Nephron progenitor cell (in vitro differentiated cells): ENCODE results near the gene DDAH2.

ENCODE experiments used
- DNase-seq: peaks from one replicate; pipeline ENCODE4 v3.0.0; 2021
- H3K27ac Mint-ChIP-seq: 2 replicates; pipeline ENCODE4 v1.8.0; 2021; ENCODE audit warnings: mild to moderate bottlenecking, moderate library complexity, mixed read lengths
- H3K27me3 Mint-ChIP-seq: 2 replicates; pipeline ENCODE4 v1.8.0; 2021; ENCODE audit warnings: mild to moderate bottlenecking, low read depth, mixed read lengths; ENCODE audit not compliant: poor library complexity
- H3K36me3 Mint-ChIP-seq: 2 replicates; pipeline ENCODE4 v1.8.0; 2021; ENCODE audit warnings: low read depth, mixed read lengths
- H3K4me1 Mint-ChIP-seq: 2 replicates; pipeline ENCODE4 v1.8.0; 2021; ENCODE audit warnings: mixed read lengths
- H3K4me3 Mint-ChIP-seq: 2 replicates; pipeline ENCODE4 v1.8.0; 2021; ENCODE audit warnings: mild to moderate bottlenecking, moderate library complexity, mixed read lengths
- H3K9me3 Mint-ChIP-seq: 2 replicates; pipeline ENCODE4 v1.8.0; 2021; ENCODE audit warnings: mild to moderate bottlenecking, moderate library complexity, mixed read lengths
- CTCF ChIP-seq: fragments of 200-600 bp; sonication (generic); IDR thresholded peaks from 2 replicates; pipeline ENCODE4 v1.5.0; 2021; ENCODE audit warnings: antibody characterized with exemption

DDAH2 gene

GRCh38 chr6:31727034-31727716 is 1.9 kb downstream of the DDAH2 start:
- Mint-ChIP-seq H3K36me3 (peaks cover 62% of the 10 kb centered on the region), H3K27ac (peak overlapping the region; percentile 70), H3K4me3 (peak overlapping the region; percentile 69), H3K9me3 (no peaks in the 10 kb centered on the region), H3K4me1 (peaks cover 61% of the 10 kb centered on the region), H3K27me3 (no peaks in the 10 kb centered on the region)
- TF ChIP-seq CTCF = no peak
- DNase-seq = no peak

- no peak for TF ChIP-seq CTCF
- no peak overlapping the region for H3K4me3 Mint-ChIP-seq
- no peaks in the 10 kb centered on the region for H3K27me3 Mint-ChIP-seq
- H3K4me1 Mint-ChIP-seq = peaks cover 48% of the 10 kb centered on the region
- DNase-seq = no peak
- no peaks in the 10 kb centered on the region for H3K9me3 Mint-ChIP-seq
- H3K27ac Mint-ChIP-seq = peak overlapping the region; percentile 41
- peaks cover 53% of the 10 kb centered on the region for H3K36me3 Mint-ChIP-seq
These were observed 3.4 kb downstream of the DDAH2 start for GRCh38 chr6:31725502-31726350.

GRCh38 chr6:31723980-31724691 is 5.0 kb downstream of the DDAH2 start:
- H3K4me1 Mint-ChIP-seq = peaks cover 38% of the 10 kb centered on the region
- H3K27ac Mint-ChIP-seq = peak overlapping the region; percentile 92
- H3K27me3 Mint-ChIP-seq = no peaks in the 10 kb centered on the region
- H3K9me3 Mint-ChIP-seq = no peaks in the 10 kb centered on the region
- no peak for DNase-seq
- TF ChIP-seq CTCF = no peak
- H3K4me3 Mint-ChIP-seq = no peak overlapping the region
- H3K36me3 Mint-ChIP-seq = peaks cover 46% of the 10 kb centered on the region

GRCh38 chr6:31723245-31723979 is 5.7 kb downstream of the DDAH2 start, which contains the start of gene MPIG6B:
TSS of gene MPIG6B (plus strand) at chr6:31723373. CDS start at chr6:31723384, 11 bp downstream.
- peak within 1 kb of the TSS; percentile 92 for H3K27ac Mint-ChIP-seq
- peaks cover 39% of the 10 kb centered on the region for H3K36me3 Mint-ChIP-seq
- no peak for TF ChIP-seq CTCF
- no peaks in the 10 kb centered on the region for H3K27me3 Mint-ChIP-seq
- no peak within 1 kb of the TSS for H3K4me3 Mint-ChIP-seq
- H3K9me3 Mint-ChIP-seq = no peaks in the 10 kb centered on the region
- no peak for DNase-seq
- peaks cover 35% of the 10 kb centered on the region for H3K4me1 Mint-ChIP-seq

- Mint-ChIP-seq H3K27me3 (no peaks in the 10 kb centered on the region), H3K36me3 (peaks cover 30% of the 10 kb centered on the region), H3K4me1 (peaks cover 35% of the 10 kb centered on the region), H3K4me3 (no peak overlapping the region), H3K27ac (no peak overlapping the region), H3K9me3 (no peaks in the 10 kb centered on the region)
- no peak for TF ChIP-seq CTCF
- no peak for DNase-seq
These were observed 6.9 kb downstream of the DDAH2 start for GRCh38 chr6:31722173-31722572.
